HEK293 (cell line): ENCODE data around the gene MMP24.
A peak's percentile ranks its signal among the peaks of the same experiment; 100 is the strongest.

Experiments
- CTCF ChIA-PET: fragments of 350-600 bp; formaldehyde crosslinking; extraction: SDS; loops from one replicate; lab custom pipeline; 2021; ENCODE audit warnings: antibody characterized with exemption; lab: Yijun Ruan, JAX
- POLR2A ChIA-PET: fragments of 300-600 bp; formaldehyde crosslinking; extraction: SDS; loops from one replicate; lab custom pipeline; 2020; ENCODE audit warnings: antibody characterized with exemption, inconsistent platforms; lab: Yijun Ruan, JAX
- H3K27ac ChIP-seq: fragments of 200-500 bp; sonication (Bioruptor generic); 2 replicates; pipeline ENCODE4 v1.5.1; 2014; ENCODE audit warnings: low read depth, low read length, control low read depth, inconsistent platforms; ENCODE audit errors: extremely low read depth
- H3K36me3 ChIP-seq, 2 experiments: fragments of 200-500 bp in 1 of 2; sonication (Bioruptor generic) in 1 of 2; 1 replicate in 1 of 2; 2 replicates in 1 of 2; pipeline ENCODE4 v1.5.1; 2014 to 2017; ENCODE audit warnings: inconsistent platforms in 2 of 2, low read length in 2 of 2; ENCODE audit not compliant: control insufficient read depth in 2 of 2, insufficient read depth in 1 of 2
- H3K4me1 ChIP-seq: fragments of 200-500 bp; sonication (Bioruptor generic); 2 replicates; pipeline ENCODE4 v1.5.1; 2014; ENCODE audit warnings: mild to moderate bottlenecking, low read length, inconsistent platforms; ENCODE audit not compliant: control insufficient read depth, insufficient read depth
- H3K4me3 ChIP-seq: 2 replicates; pipeline ENCODE4 v1.5.1; 2011; ENCODE audit warnings: low read depth, mild to moderate bottlenecking, control low read depth, low read length, moderate library complexity
- H3K9me3 ChIP-seq: fragments of 200-500 bp; sonication (Bioruptor generic); 2 replicates; pipeline ENCODE4 v1.5.1; 2014; ENCODE audit warnings: low read depth, low read length, inconsistent platforms; ENCODE audit not compliant: control insufficient read depth, insufficient read depth
- HOXC10 ChIP-seq: sonication (generic); formaldehyde crosslinking; IDR thresholded peaks from 2 replicates; pipeline ENCODE4 v1.8.1; 2023; ENCODE audit warnings: mild to moderate bottlenecking, missing genetic modification reagents
- KLF8 ChIP-seq: fragments of 450-650 bp; formaldehyde crosslinking; IDR thresholded peaks from 2 replicates; pipeline ENCODE4 v1.5.1; 2016; ENCODE audit warnings: missing biosample characterization, missing genetic modification characterization
- SP3 ChIP-seq: fragments of 450-650 bp; formaldehyde crosslinking; IDR thresholded peaks from 2 replicates; pipeline ENCODE4 v1.5.1; 2016; ENCODE audit warnings: missing biosample characterization, missing genetic modification characterization
- WT1 ChIP-seq: fragments of 450-650 bp; formaldehyde crosslinking; IDR thresholded peaks from 2 replicates; pipeline ENCODE4 v1.5.1; 2016; ENCODE audit warnings: missing biosample characterization, missing genetic modification characterization
- ZBTB17 ChIP-seq: fragments of 450-650 bp; formaldehyde crosslinking; IDR thresholded peaks from 2 replicates; pipeline ENCODE4 v1.5.1; 2016; ENCODE audit warnings: missing biosample characterization, missing genetic modification characterization
- ZEB2 ChIP-seq: fragments of 450-650 bp; formaldehyde crosslinking; IDR thresholded peaks from 2 replicates; pipeline ENCODE4 v1.5.1; 2016; ENCODE audit warnings: missing biosample characterization, missing genetic modification characterization
- ZNF10 ChIP-seq: fragments of 450-650 bp; formaldehyde crosslinking; IDR thresholded peaks from 2 replicates; pipeline ENCODE4 v1.5.1; 2017; ENCODE audit warnings: missing biosample characterization, missing genetic modification characterization
- ZNF2 ChIP-seq: fragments of 450-650 bp; formaldehyde crosslinking; IDR thresholded peaks from 2 replicates; pipeline ENCODE4 v1.5.1; 2016; ENCODE audit warnings: missing biosample characterization, missing genetic modification characterization
- ZNF223 ChIP-seq: fragments of 450-650 bp; formaldehyde crosslinking; IDR thresholded peaks from 2 replicates; pipeline ENCODE4 v1.5.1; 2016; ENCODE audit warnings: missing biosample characterization, missing genetic modification characterization
- ZNF335 ChIP-seq: fragments of 450-650 bp; formaldehyde crosslinking; conservative IDR thresholded peaks from 2 replicates; pipeline ENCODE4 v1.5.1; 2016; ENCODE audit warnings: missing biosample characterization, missing genetic modification characterization
- ZNF561 ChIP-seq: fragments of 450-650 bp; IDR thresholded peaks from 2 replicates; pipeline ENCODE4 v1.5.1; 2018; ENCODE audit warnings: missing biosample characterization, missing genetic modification characterization, borderline replicate concordance
- ZNF600 ChIP-seq: fragments of 450-650 bp; formaldehyde crosslinking; IDR thresholded peaks from 2 replicates; pipeline ENCODE4 v1.5.1; 2016; ENCODE audit warnings: missing biosample characterization, missing genetic modification characterization
- ZNF654 ChIP-seq: fragments of 450-650 bp; formaldehyde crosslinking; IDR thresholded peaks from 2 replicates; pipeline ENCODE4 v1.5.1; 2016; ENCODE audit warnings: low read depth, missing biosample characterization, missing genetic modification characterization
- ZNF791 ChIP-seq: fragments of 450-650 bp; formaldehyde crosslinking; IDR thresholded peaks from 2 replicates; pipeline ENCODE4 v1.5.1; 2016; ENCODE audit warnings: missing biosample characterization, missing genetic modification characterization
- ZSCAN30 ChIP-seq: fragments of 450-650 bp; IDR thresholded peaks from 2 replicates; pipeline ENCODE4 v1.5.1; 2018; ENCODE audit warnings: missing biosample characterization, mild to moderate bottlenecking, missing genetic modification characterization, moderate library complexity
- TF ChIP-seq, protein P1 (sequence below): fragments of 450-650 bp; formaldehyde crosslinking; IDR thresholded peaks from 2 replicates; pipeline ENCODE4 v1.5.1; 2016; ENCODE audit warnings: missing biosample characterization, missing genetic modification characterization
- TF ChIP-seq, protein P2 (sequence below): fragments of 450-650 bp; formaldehyde crosslinking; IDR thresholded peaks from 2 replicates; pipeline ENCODE4 v1.5.1; 2016; ENCODE audit warnings: missing biosample characterization, missing genetic modification characterization
- TF ChIP-seq, protein P3 (sequence below): fragments of 450-650 bp; formaldehyde crosslinking; IDR thresholded peaks from 2 replicates; pipeline ENCODE4 v1.5.1; 2016; ENCODE audit warnings: missing biosample characterization, missing genetic modification characterization
- TF ChIP-seq, protein P4 (sequence below): fragments of 450-650 bp; formaldehyde crosslinking; IDR thresholded peaks from 2 replicates; pipeline ENCODE4 v1.5.1; 2016; ENCODE audit warnings: missing biosample characterization, missing genetic modification characterization
- TF ChIP-seq, protein P5 (sequence below): fragments of 450-650 bp; formaldehyde crosslinking; IDR thresholded peaks from 2 replicates; pipeline ENCODE4 v1.5.1; 2016; ENCODE audit warnings: missing biosample characterization, missing genetic modification characterization

MMP24 gene

DNA sequence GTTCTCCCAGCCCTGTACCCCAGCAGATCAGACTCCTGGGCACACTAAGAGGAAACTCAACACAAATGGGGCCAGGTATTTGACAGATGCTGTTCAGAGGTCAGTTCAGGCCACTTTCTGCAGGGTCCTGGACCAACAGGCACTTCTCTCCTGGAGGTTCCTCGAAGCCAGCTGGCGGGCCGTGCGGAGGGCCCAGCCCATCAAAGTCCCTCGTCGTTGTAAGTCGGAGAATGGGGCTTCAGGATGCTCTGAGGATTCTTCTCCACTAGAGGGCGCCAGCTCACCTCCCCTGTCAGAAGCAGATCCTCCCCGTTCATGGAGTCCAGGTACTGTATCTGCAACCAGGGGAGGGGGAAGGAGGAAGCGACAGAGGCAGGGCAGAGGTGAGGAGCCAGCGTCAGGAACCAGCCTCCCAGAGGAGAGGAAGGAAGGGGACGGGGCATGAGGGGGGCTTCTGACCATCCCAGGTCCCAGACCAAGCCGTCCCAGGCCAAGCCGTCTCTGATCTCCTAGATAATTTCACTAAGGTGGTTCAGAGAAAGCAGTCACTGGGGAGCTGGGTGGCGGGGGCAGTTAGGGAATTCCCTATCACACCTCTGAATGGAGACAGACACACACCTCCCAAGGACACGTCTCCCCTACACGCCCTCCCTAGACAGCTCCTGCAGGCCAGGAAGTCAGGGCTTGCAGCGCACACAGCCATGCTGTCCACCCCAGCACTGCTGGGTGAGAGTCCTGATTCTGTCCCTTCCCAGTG is 77.4 kb downstream of the MMP24 start:
- no peak for TF ChIP-seq ZNF791 (tag by site-specific recombination)
- TF ChIP-seq ZEB2 (tag by site-specific recombination) = peak; percentile 59; the same call in 1 of the 2 replicates
- TF ChIP-seq ZNF561 = no peak
- TF ChIP-seq, protein P1, sequence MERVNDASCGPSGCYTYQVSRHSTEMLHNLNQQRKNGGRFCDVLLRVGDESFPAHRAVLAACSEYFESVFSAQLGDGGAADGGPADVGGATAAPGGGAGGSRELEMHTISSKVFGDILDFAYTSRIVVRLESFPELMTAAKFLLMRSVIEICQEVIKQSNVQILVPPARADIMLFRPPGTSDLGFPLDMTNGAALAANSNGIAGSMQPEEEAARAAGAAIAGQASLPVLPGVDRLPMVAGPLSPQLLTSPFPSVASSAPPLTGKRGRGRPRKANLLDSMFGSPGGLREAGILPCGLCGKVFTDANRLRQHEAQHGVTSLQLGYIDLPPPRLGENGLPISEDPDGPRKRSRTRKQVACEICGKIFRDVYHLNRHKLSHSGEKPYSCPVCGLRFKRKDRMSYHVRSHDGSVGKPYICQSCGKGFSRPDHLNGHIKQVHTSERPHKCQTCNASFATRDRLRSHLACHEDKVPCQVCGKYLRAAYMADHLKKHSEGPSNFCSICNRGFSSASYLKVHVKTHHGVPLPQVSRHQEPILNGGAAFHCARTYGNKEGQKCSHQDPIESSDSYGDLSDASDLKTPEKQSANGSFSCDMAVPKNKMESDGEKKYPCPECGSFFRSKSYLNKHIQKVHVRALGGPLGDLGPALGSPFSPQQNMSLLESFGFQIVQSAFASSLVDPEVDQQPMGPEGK (tag by site-specific recombination) = peak; percentile 38
- peak; percentile 98 for TF ChIP-seq ZNF654 (tag by site-specific recombination)
- TF ChIP-seq, protein P2, sequence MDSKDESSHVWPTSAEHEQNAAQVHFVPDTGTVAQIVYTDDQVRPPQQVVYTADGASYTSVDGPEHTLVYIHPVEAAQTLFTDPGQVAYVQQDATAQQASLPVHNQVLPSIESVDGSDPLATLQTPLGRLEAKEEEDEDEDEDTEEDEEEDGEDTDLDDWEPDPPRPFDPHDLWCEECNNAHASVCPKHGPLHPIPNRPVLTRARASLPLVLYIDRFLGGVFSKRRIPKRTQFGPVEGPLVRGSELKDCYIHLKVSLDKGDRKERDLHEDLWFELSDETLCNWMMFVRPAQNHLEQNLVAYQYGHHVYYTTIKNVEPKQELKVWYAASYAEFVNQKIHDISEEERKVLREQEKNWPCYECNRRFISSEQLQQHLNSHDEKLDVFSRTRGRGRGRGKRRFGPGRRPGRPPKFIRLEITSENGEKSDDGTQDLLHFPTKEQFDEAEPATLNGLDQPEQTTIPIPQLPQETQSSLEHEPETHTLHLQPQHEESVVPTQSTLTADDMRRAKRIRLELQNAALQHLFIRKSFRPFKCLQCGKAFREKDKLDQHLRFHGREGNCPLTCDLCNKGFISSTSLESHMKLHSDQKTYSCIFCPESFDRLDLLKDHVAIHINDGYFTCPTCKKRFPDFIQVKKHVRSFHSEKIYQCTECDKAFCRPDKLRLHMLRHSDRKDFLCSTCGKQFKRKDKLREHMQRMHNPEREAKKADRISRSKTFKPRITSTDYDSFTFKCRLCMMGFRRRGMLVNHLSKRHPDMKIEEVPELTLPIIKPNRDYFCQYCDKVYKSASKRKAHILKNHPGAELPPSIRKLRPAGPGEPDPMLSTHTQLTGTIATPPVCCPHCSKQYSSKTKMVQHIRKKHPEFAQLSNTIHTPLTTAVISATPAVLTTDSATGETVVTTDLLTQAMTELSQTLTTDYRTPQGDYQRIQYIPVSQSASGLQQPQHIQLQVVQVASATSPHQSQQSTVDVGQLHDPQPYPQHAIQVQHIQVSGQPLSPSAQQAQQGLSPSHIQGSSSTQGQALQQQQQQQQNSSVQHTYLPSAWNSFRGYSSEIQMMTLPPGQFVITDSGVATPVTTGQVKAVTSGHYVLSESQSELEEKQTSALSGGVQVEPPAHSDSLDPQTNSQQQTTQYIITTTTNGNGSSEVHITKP (tag by site-specific recombination) = peak; percentile 25; the same call in 1 of the 2 replicates
- peak; percentile 51; the same call in 1 of the 2 replicates for TF ChIP-seq ZBTB17 (tag by site-specific recombination)
- TF ChIP-seq WT1 (tag by site-specific recombination) = peak; percentile 47
- 0 out of 2 replicates have a peak, but pooled peaks have one; percentile 35 for TF ChIP-seq ZNF600 (tag by site-specific recombination)
- 0 out of 2 replicates have a peak, but pooled peaks have one; percentile 26 for TF ChIP-seq KLF8 (tag by site-specific recombination)
- TF ChIP-seq, protein P3, sequence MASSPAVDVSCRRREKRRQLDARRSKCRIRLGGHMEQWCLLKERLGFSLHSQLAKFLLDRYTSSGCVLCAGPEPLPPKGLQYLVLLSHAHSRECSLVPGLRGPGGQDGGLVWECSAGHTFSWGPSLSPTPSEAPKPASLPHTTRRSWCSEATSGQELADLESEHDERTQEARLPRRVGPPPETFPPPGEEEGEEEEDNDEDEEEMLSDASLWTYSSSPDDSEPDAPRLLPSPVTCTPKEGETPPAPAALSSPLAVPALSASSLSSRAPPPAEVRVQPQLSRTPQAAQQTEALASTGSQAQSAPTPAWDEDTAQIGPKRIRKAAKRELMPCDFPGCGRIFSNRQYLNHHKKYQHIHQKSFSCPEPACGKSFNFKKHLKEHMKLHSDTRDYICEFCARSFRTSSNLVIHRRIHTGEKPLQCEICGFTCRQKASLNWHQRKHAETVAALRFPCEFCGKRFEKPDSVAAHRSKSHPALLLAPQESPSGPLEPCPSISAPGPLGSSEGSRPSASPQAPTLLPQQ (tag by site-specific recombination) = peak; percentile 54; the same call in 1 of the 2 replicates
- TF ChIP-seq ZNF10 (tag by site-specific recombination) = no peak
- peak; percentile 56; the same call in 1 of the 2 replicates for TF ChIP-seq ZNF2 (tag by site-specific recombination)
- no peak for TF ChIP-seq ZNF223 (tag by site-specific recombination)
- TF ChIP-seq, protein P4, sequence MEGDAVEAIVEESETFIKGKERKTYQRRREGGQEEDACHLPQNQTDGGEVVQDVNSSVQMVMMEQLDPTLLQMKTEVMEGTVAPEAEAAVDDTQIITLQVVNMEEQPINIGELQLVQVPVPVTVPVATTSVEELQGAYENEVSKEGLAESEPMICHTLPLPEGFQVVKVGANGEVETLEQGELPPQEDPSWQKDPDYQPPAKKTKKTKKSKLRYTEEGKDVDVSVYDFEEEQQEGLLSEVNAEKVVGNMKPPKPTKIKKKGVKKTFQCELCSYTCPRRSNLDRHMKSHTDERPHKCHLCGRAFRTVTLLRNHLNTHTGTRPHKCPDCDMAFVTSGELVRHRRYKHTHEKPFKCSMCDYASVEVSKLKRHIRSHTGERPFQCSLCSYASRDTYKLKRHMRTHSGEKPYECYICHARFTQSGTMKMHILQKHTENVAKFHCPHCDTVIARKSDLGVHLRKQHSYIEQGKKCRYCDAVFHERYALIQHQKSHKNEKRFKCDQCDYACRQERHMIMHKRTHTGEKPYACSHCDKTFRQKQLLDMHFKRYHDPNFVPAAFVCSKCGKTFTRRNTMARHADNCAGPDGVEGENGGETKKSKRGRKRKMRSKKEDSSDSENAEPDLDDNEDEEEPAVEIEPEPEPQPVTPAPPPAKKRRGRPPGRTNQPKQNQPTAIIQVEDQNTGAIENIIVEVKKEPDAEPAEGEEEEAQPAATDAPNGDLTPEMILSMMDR = peak; percentile 86
- 0 out of 2 replicates have a peak, but pooled peaks have one; percentile 14 for TF ChIP-seq SP3 (tag by site-specific recombination)
- peak; percentile 55; the same call in 1 of the 2 replicates for TF ChIP-seq ZSCAN30 (tag by site-specific recombination)
- TF ChIP-seq HOXC10 = no peak
- TF ChIP-seq, protein P5, sequence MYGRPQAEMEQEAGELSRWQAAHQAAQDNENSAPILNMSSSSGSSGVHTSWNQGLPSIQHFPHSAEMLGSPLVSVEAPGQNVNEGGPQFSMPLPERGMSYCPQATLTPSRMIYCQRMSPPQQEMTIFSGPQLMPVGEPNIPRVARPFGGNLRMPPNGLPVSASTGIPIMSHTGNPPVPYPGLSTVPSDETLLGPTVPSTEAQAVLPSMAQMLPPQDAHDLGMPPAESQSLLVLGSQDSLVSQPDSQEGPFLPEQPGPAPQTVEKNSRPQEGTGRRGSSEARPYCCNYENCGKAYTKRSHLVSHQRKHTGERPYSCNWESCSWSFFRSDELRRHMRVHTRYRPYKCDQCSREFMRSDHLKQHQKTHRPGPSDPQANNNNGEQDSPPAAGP (tag by site-specific recombination) = peak; percentile 31; the same call in 1 of the 2 replicates
- TF ChIP-seq ZNF335 (tag by site-specific recombination) = peak; percentile 29; the same call in 1 of the 2 replicates
- POLR2A ChIA-PET = interaction anchor here (1.4 kb wide), 1 partner anchor 26 kb away, joined by 5 read pairs; the partner anchor contains the start of gene MMP24OS
- Histone ChIP-seq H3K36me3 (peaks cover 0 to 13% of the 10 kb centered on the region in 2 experiments; a peak in 1 of 3 replicates), H3K4me3 (no peak overlapping the region), H3K9me3 (no peaks in the 10 kb centered on the region), H3K4me1 (no peaks in the 10 kb centered on the region; the same call in 1 of the 2 replicates), H3K27ac (no peak overlapping the region)
- CTCF ChIA-PET = interaction anchor here (0.5 to 13.7 kb wide), 33 partner anchors 9 to 965 kb away, joined by 3 to 236 read pairs (median 5); partner anchors contain the start of genes EIF6, GDF5 and MMP24OS
